NOMO-1 (cell line): Measurements from ENCODE around the gene FAM90A26.
"Not testable (repeated sequence)": the region's sequence is repeated elsewhere in the genome, so short reads cannot be mapped to it uniquely, and the experiment has no call there.

ENCODE experiments used
- DNase-seq, 2 experiments: peaks; one replicate each; lab custom pipeline; 2025; ENCODE audit not compliant: unreplicated experiment in 2 of 2; lab: John Stamatoyannopoulos, UW

FAM90A26 gene

DNA sequence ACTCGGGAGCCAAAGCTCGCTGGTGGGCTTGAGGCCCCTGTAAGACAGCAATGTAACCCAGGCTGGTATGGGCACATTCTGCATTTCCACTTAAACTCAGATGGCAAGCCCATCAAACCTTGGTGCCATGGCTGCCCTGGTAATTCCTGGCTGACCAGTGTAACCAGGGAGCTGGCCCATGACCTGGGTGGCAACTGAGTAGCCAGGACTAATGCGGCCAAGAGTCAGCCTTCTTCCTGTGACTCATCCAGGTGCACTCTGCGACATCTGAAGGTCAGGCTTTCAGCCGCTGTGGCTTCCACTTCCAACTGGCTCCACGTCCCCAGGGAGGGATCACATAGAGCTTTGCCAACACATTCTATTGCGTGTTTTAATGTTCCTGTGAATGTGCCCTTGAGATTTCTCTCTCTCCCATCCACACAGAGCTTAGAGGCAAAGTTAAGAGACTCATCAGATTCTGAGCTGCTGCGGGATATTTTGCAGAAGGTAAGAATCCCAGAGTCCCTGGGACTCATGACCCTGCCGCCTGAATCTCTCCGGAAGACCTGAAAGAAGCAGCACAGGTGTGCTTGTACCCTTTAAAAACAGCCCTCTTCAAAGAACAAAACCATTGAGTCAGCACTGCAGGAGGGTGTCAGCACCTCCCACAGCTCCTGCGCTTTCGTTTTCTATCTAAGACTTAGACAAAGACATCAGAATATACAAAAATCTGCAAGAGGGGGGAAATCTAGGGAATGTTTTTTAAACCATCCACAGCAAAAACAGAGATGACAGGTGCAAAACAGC is 14.9 kb upstream of the FAM90A26 start:
- not testable (repeated sequence) for DNase-seq

DNA sequence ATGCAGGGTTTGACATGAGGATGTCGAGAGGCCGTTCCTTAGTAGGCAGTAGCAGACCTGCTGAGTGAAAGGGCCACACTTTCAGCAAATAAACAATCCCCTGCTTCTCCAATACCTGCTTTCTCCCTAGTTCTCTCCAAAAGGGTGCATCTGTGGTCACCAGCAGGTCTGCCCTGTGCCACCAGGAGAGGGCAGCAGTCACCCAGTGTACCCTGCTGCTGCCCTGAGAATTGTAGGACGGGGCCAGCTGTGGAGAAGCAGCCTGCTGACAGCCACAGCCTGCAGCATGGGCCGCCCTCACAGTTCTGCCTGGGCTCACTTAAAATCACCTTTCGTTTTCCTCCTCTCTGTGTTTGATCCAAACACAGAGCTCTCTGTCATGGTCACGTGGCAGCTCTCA is 11.8 kb upstream of the FAM90A26 start:
- DNase-seq: not testable (repeated sequence)

DNA sequence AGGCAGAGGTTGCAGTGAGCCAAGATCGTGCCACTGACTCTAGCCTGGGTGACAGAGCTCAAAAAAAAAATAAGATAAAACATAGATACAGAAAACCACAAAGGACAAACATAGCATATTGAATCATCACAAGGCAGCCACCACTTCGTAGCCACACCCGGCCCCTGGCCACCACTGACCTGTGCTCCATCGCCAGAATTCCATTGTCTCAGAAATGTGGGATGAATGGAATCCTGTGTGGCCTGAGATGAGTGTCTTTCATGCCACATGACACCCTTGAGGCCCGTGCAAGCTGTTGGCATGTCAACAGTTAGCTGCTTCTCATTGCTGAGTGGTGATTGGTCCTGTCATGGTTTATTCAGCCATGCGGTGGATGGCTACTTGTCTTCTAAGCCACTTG is 10.2 kb upstream of the FAM90A26 start:
- DNase-seq: not testable (repeated sequence)

DNA sequence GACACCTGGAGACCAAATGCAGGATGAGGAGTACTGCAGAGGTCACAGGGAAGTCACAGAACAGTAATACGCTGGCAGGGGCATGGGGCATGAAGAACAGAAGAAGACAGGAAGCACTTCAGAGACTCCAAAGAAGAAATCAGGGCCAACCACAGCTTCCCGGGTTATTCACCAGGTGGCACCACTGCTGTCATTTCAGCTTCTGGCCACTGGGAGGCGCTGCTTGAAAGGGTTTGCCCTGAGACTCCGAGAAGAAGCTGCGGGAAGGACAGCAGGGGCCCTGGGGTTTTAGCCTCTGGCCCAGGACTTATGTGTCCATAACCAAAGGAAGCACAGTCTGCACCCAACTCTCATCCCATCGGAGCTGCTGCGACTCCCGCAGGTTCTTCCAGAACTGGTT is 4.2 kb upstream of the FAM90A26 start:
- DNase-seq: not testable (repeated sequence)

DNA sequence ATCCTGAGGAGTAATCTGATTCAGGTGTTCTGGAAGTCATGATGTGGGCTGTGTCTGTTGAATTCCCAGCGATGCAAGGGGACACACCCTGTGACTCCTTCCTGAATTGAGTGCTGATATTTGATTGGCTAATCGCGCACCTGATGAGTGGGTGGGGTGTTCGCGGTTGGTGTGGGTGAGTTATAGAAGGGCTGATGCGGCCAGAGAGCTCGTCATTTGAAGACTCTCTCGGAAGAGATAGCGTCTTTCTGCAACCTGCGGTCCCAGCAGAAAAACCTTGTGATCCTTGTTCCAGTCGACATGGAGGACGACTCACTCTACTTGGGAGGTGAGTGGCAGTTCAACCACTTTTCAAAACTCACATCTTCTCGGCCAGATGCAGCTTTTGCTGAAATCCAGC is 40.1 kb downstream of the FAM90A26 start, which contains the start of gene USP17L10:
USP17L10 (plus strand) TSS at position 301 of the 400 bp plus-strand sequence; CDS start at position 301, 0 bp downstream.
- DNase-seq: not testable (repeated sequence)

DNA sequence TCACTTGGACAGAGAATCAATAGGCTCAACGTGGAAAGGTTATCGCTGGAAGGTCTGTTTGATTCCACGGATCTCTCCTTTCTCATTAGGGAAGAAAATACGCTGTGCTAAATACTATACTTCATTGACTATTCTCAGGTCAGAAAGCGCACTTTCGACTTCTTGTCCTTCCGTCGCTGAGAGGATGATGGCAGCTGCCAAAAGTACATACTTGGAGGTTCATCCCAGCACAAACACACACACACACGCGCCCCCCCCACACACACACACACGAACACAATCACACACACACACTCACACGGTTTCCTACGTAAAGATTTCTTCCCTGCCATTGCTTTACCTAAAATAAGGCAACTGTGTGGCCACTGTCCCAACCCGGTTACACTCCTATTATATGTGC is 44.5 kb downstream of the FAM90A26 start:
- DNase-seq: not testable (repeated sequence)

GRCh38 chr4:9215105-9215504 is 44.9 kb downstream of the FAM90A26 start, which contains the start of gene USP17L11:
TSS of gene USP17L11 (plus strand) at chr4:9215405. CDS start at chr4:9215405, 0 bp downstream.
- DNase-seq: not testable (repeated sequence)

DNA sequence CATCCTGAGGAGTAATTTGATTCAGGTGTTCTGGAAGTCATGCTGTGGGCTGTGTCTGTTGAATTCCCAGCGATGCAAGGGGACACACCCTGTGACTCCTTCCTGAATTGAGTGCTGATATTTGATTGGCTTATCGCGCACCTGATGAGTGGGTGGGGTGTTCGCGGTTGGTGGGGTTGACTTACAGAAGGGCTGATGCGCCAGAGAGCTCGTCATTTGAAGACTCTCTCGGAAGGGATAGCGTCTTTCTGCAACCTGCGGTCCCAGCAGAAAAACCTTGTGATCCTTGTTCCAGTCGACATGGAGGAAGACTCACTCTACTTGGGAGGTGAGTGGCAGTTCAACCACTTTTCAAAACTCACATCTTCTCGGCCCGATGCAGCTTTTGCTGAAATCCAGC is 49.6 kb downstream of the FAM90A26 start, which contains the start of gene USP17L12:
USP17L12 (plus strand) TSS at position 301 of the 400 bp plus-strand sequence; CDS start at position 301, 0 bp downstream.
- DNase-seq: not testable (repeated sequence)

DNA sequence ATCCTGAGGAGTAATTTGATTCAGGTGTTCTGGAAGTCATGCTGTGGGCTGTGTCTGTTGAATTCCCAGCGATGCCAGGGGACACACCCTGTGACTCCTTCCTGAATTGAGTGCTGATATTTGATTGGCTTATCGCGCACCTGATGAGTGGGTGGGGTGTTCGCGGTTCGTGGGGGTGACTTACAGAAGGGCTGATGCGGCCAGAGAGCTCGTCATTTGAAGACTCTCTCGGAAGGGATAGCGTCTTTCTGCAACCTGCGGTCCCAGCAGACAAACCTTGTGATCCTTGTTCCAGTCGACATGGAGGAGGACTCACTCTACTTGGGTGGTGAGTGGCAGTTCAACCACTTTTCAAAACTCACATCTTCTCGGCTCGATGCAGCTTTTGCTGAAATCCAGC is 54.4 kb downstream of the FAM90A26 start, which contains the start of gene USP17L13:
USP17L13 (plus strand) TSS at position 301 of the 400 bp plus-strand sequence; CDS start at position 301, 0 bp downstream.
- DNase-seq: not testable (repeated sequence)
